Esophagus squamous epithelium (tissue), 5 donors: ENCODE data around the gene EPB41L5. TPM values are rescaled to one million over a fixed set of nuclear protein-coding genes. Genes with fewer than 3 reads are reported as not detected.
"Not testable (repeated sequence)": the region's sequence is repeated elsewhere in the genome, so short reads cannot be mapped to it uniquely, and the experiment has no call there.

Experiments used
- DNase-seq: peaks from one replicate; lab custom pipeline; 2025; lab: John Stamatoyannopoulos, UW
- H3K27ac ChIP-seq, 4 donors: fragments of 200-600 bp; sonication (generic); one replicate each; pipeline ENCODE4 v1.5.1; 2016 to 2019; ENCODE audit warnings: mild to moderate bottlenecking in 1 of 4
- H3K27me3 ChIP-seq, 4 donors: fragments of 200-600 bp; sonication (generic); 1 replicate in 3 of 4; 2 replicates in 1 of 4; pipeline versions ENCODE4 v1.5.1 to v1.6.0; 2017 to 2021; ENCODE audit warnings: antibody characterized with exemption in 1 of 4
- H3K36me3 ChIP-seq, 3 donors: fragments of 200-600 bp; sonication (generic); one replicate each; pipeline ENCODE4 v1.5.1; 2016 to 2019
- H3K4me1 ChIP-seq, 3 donors: fragments of 200-600 bp; sonication (generic); one replicate each; pipeline ENCODE4 v1.5.1; 2017 to 2019
- H3K4me3 ChIP-seq, 4 donors: fragments of 200-600 bp; sonication (generic); 1 replicate in 3 of 4; 2 replicates in 1 of 4; pipeline ENCODE4 v1.5.1; 2016 to 2019; ENCODE audit warnings: mild to moderate bottlenecking in 2 of 4, moderate library complexity in 1 of 4
- H3K9me3 ChIP-seq, 3 donors: fragments of 200-600 bp; sonication (generic); one replicate each; pipeline ENCODE4 v1.5.1; 2016 to 2019
- CTCF ChIP-seq, 6 experiments: fragments of 450-650 bp in 4 of 6; fragments of 200-600 bp in 2 of 6; sonication (generic) in 2 of 6; IDR thresholded peaks; one replicate each; pipeline ENCODE4 v1.5.1; 2016 to 2019; ENCODE audit warnings: antibody characterized with exemption in 6 of 6, mild to moderate bottlenecking in 4 of 6, moderate library complexity in 4 of 6
- POLR2A ChIP-seq, 4 donors: fragments of 450-650 bp; IDR thresholded peaks; one replicate each; pipeline ENCODE4 v1.6.1; 2017; ENCODE audit warnings: antibody characterized with exemption in 4 of 4, mild to moderate bottlenecking in 4 of 4, moderate library complexity in 3 of 4
- WGBS, 2 donors: methylation state at CpG; one replicate each; pipeline ENCODE4 v1.1.5; 2018; 5-methylcytosine and 5-hydroxymethylcytosine counted together
- intact Hi-C: fragments of 100-400 bp; cut with DNase I; formaldehyde crosslinking; loops from one replicate; pipeline ENCODE4 v1.15.0; 2022
- total RNA-seq, 4 donors: library from RNA; depleted of rRNA; stranded (reverse); fragments of >200 nt; gene quantifications; one replicate each; pipeline ENCODE4 v1.1.0, GENCODE V29; 2016
- donor health status: DM: yes; HTN: yes; CAD: no.

The EPB41L5 gene
- total RNA-seq, 4 donors from 2014 or later: 12.2 to 26.3 (median 19.4) TPM

- H3K27ac ChIP-seq: no peak overlapping the region
- no peaks in the 10 kb centered on the region for H3K4me1 ChIP-seq
- TF ChIP-seq POLR2A (IDR thresholded peaks at IDR 0.05) (no peak), CTCF (IDR thresholded peaks at IDR 0.05) (no peak)
- intact Hi-C loops: no loop called here
- no peak overlapping the region for H3K4me3 ChIP-seq
- DNase-seq: no peak
- 91 to 93% methylated on average over 2 of the region's 2 CpGs for WGBS, 2 donors
- H3K9me3 ChIP-seq: no peaks in the 10 kb centered on the region
- H3K36me3 ChIP-seq: peaks cover 0 to 5% (median 0%) of the 10 kb centered on the region in 3 donors
- no peaks in the 10 kb centered on the region for H3K27me3 ChIP-seq
Observed at GRCh38 chr2:120060088-120060623, 47.3 kb downstream of the EPB41L5 start.

DNA sequence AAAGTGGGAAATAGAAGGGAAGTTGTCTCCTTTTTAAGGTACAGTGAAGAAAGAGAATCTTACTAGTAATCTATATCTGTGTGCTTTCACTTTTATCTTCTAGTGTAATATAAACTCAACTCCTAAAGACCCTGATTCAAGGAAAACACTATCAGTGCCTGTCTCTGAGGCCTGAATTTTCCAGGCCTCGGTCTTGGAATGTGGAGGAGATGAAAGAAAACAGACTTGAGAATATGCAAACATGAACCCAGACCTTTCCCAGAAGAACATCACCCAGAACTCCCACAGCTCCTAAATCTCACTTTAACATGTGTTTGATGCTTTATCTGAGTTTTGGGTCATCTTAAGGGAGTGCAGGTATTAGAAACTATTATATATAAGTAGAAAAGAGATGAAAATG lies 51.8 kb downstream of the EPB41L5 start:
- 47 to 62% methylated on average over 1 of the region's 1 CpG for WGBS, 2 donors
- DNase-seq: no peak
- Histone ChIP-seq H3K4me1 (no peaks in the 10 kb centered on the region), H3K27me3 (no peaks in the 10 kb centered on the region), H3K36me3 (peaks cover 0 to 4% (median 0%) of the 10 kb centered on the region in 3 donors), H3K27ac (no peak overlapping the region), H3K4me3 (no peak overlapping the region), H3K9me3 (no peaks in the 10 kb centered on the region)
- intact Hi-C loops: no loop called here
- TF ChIP-seq CTCF (IDR thresholded peaks at IDR 0.05): no peak

- WGBS, 2 donors: 60 to 71% methylated on average over 6 of the region's 6 CpGs
- no peak for TF ChIP-seq CTCF (IDR thresholded peaks at IDR 0.05)
- no peak for TF ChIP-seq POLR2A (IDR thresholded peaks at IDR 0.05)
- DNase-seq: no peak
- Histone ChIP-seq H3K9me3 (no peaks in the 10 kb centered on the region), H3K36me3 (peaks cover 0 to 4% (median 0%) of the 10 kb centered on the region in 3 donors), H3K4me3 (no peak overlapping the region), H3K27me3 (no peaks in the 10 kb centered on the region), H3K27ac (no peak overlapping the region), H3K4me1 (no peaks in the 10 kb centered on the region)
- intact Hi-C loops: no loop called here
Observed at GRCh38 chr2:120066800-120067547, 54.1 kb downstream of the EPB41L5 start.

DNA sequence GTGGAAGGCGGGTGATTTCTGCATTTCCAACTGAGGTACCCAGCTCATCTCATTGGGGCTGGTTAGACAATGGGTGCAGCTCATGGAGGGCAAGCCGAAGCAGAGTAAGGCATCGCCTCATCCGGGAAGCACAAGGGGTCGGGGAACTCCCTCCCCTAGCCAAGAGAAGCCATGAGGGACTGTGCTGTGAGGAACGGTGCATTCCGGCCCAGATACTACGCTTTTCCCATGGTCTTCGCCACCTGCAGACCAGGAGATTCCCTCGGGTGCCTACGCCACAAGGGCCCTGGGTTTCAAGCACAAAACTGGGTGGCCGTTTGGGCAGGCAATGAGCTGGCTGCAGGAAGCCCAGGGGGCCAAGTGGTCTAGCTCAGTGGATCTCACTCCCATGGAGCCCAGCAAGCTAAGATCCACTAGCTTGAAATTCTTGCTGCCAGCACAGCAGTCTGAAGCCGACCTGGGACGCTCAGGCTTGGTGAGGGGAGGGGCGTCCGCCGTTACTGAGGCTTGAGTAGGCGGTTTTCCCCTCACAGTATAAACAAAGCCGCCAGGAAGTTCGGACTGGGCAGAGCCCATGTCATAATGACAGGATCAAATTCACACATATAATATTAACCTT lies 55.3 kb downstream of the EPB41L5 start:
- H3K4me3 ChIP-seq, intact Hi-C loops, H3K4me1 ChIP-seq, H3K9me3 ChIP-seq, DNase-seq, H3K27me3 ChIP-seq, H3K36me3 ChIP-seq, H3K27ac ChIP-seq: not testable (repeated sequence)
- 91 to 100% methylated on average over 5 to 12 of the region's 20 CpGs for WGBS, 2 donors

DNA sequence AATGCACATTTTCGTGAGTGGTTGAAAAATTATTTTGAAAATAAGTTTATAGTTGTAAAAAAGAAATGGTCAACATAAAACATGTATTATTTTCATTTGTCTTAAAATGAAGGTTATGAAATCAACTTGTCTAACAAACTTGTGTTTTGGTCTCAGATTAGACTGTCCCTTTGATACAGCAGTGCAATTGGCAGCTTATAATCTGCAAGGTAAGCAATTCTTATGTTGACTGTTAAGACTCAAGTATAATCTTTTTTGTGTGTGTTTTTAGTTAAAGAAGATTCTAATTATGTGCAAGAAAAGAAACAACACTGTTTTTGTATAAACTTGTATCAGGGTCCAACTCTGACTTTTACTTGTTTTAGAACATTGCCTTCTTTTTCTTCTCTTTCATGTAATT lies 62.7 kb downstream of the EPB41L5 start:
- intact Hi-C loops: no loop called here
- DNase-seq: no peak
- Histone ChIP-seq H3K4me3 (no peak overlapping the region), H3K27ac (no peak overlapping the region), H3K9me3 (no peaks in the 10 kb centered on the region), H3K36me3 (peaks cover 0 to 30% (median 0%) of the 10 kb centered on the region in 3 donors), H3K4me1 (no peaks in the 10 kb centered on the region), H3K27me3 (no peaks in the 10 kb centered on the region)
- 97% methylated on average over 1 of the region's 1 CpG for WGBS, 2 donors
- TF ChIP-seq CTCF (IDR thresholded peaks at IDR 0.05): no peak
- no peak for TF ChIP-seq POLR2A (IDR thresholded peaks at IDR 0.05)
